Measurements from ENCODE around the gene ZSCAN31. TPM values are rescaled to one million over a fixed set of nuclear protein-coding genes. Genes with fewer than 3 reads are reported as not detected.

The ZSCAN31 gene
- total and polyA plus RNA-seq, 9 of the 15 experiments (the other 6 are each of a cell fraction or from before 2014, with no cell fraction given) = 3.9 to 12.1 (median 7.0) TPM

DNA sequence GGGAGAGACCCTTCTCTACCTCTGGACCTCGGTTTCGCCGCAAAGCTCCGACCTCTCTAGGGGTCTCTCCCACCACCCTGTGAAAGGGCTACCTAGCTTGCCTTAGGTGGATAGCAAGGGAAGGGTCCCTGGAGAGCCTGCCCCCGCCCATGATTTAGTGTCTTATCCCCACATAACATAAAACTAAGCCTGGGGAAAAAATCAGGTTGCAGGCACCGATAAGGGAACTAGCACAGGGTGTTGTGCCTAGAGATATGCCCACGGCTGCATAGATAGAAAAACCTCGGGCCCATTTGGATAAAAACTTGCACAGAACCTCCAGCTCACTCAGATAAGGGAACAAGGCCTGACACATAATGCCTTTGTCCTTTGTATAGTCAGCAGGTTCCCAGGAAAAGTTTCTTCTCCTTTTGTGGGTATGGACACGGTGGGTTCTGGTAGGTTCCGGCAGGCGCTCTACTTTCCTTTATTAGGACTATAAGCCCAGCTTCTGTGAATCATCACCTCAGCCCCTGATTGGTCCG is 846 bp downstream of the ZSCAN31 start (continued):
- TF ChIP-seq ZKSCAN8 (CRISPR knock-in tag; IDR thresholded peaks at IDR 0.05) = peak; percentile 94
- no peak for TF ChIP-seq KAT2B (IDR thresholded peaks at IDR 0.05; ENCODE audit: low read depth, low read length)
- peak in 1 of 2 experiments; percentile 71; a peak in 3 of 4 replicates for TF ChIP-seq MAZ (CRISPR knock-in tag; conservative IDR thresholded peaks at IDR 0.05 in 1 of 2, IDR thresholded peaks at IDR 0.05 in 1 of 2)
- TF ChIP-seq, protein P1, sequence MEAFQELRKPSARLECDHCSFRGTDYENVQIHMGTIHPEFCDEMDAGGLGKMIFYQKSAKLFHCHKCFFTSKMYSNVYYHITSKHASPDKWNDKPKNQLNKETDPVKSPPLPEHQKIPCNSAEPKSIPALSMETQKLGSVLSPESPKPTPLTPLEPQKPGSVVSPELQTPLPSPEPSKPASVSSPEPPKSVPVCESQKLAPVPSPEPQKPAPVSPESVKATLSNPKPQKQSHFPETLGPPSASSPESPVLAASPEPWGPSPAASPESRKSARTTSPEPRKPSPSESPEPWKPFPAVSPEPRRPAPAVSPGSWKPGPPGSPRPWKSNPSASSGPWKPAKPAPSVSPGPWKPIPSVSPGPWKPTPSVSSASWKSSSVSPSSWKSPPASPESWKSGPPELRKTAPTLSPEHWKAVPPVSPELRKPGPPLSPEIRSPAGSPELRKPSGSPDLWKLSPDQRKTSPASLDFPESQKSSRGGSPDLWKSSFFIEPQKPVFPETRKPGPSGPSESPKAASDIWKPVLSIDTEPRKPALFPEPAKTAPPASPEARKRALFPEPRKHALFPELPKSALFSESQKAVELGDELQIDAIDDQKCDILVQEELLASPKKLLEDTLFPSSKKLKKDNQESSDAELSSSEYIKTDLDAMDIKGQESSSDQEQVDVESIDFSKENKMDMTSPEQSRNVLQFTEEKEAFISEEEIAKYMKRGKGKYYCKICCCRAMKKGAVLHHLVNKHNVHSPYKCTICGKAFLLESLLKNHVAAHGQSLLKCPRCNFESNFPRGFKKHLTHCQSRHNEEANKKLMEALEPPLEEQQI (IDR thresholded peaks at IDR 0.05) = peak; percentile 94
- TF ChIP-seq, protein P2, sequence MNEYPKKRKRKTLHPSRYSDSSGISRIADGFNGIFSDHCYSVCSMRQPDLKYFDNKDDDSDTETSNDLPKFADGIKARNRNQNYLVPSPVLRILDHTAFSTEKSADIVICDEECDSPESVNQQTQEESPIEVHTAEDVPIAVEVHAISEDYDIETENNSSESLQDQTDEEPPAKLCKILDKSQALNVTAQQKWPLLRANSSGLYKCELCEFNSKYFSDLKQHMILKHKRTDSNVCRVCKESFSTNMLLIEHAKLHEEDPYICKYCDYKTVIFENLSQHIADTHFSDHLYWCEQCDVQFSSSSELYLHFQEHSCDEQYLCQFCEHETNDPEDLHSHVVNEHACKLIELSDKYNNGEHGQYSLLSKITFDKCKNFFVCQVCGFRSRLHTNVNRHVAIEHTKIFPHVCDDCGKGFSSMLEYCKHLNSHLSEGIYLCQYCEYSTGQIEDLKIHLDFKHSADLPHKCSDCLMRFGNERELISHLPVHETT (CRISPR knock-in tag; conservative IDR thresholded peaks at IDR 0.05 in 1 of 2, IDR thresholded peaks at IDR 0.05 in 1 of 2) = peak in 1 of 2 experiments; percentile 94; a peak in 2 of 4 replicates
- no peak for TF ChIP-seq HNRNPLL (IDR thresholded peaks at IDR 0.05; ENCODE audit: low read depth, low read length, poor library complexity, severe bottlenecking)
- TF ChIP-seq, protein P3, sequence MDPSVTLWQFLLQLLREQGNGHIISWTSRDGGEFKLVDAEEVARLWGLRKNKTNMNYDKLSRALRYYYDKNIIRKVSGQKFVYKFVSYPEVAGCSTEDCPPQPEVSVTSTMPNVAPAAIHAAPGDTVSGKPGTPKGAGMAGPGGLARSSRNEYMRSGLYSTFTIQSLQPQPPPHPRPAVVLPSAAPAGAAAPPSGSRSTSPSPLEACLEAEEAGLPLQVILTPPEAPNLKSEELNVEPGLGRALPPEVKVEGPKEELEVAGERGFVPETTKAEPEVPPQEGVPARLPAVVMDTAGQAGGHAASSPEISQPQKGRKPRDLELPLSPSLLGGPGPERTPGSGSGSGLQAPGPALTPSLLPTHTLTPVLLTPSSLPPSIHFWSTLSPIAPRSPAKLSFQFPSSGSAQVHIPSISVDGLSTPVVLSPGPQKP (CRISPR knock-in tag; IDR thresholded peaks at IDR 0.05) = no peak
- TF ChIP-seq, protein P4, sequence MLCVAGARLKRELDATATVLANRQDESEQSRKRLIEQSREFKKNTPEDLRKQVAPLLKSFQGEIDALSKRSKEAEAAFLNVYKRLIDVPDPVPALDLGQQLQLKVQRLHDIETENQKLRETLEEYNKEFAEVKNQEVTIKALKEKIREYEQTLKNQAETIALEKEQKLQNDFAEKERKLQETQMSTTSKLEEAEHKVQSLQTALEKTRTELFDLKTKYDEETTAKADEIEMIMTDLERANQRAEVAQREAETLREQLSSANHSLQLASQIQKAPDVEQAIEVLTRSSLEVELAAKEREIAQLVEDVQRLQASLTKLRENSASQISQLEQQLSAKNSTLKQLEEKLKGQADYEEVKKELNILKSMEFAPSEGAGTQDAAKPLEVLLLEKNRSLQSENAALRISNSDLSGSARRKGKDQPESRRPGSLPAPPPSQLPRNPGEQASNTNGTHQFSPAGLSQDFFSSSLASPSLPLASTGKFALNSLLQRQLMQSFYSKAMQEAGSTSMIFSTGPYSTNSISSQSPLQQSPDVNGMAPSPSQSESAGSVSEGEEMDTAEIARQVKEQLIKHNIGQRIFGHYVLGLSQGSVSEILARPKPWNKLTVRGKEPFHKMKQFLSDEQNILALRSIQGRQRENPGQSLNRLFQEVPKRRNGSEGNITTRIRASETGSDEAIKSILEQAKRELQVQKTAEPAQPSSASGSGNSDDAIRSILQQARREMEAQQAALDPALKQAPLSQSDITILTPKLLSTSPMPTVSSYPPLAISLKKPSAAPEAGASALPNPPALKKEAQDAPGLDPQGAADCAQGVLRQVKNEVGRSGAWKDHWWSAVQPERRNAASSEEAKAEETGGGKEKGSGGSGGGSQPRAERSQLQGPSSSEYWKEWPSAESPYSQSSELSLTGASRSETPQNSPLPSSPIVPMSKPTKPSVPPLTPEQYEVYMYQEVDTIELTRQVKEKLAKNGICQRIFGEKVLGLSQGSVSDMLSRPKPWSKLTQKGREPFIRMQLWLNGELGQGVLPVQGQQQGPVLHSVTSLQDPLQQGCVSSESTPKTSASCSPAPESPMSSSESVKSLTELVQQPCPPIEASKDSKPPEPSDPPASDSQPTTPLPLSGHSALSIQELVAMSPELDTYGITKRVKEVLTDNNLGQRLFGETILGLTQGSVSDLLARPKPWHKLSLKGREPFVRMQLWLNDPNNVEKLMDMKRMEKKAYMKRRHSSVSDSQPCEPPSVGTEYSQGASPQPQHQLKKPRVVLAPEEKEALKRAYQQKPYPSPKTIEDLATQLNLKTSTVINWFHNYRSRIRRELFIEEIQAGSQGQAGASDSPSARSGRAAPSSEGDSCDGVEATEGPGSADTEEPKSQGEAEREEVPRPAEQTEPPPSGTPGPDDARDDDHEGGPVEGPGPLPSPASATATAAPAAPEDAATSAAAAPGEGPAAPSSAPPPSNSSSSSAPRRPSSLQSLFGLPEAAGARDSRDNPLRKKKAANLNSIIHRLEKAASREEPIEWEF (CRISPR knock-in tag; IDR thresholded peaks at IDR 0.05) = peak; percentile 90
- TF ChIP-seq DACH1 (IDR thresholded peaks at IDR 0.05; ENCODE audit: partially characterized antibody) = peak; percentile 58
- TF ChIP-seq, protein P5, sequence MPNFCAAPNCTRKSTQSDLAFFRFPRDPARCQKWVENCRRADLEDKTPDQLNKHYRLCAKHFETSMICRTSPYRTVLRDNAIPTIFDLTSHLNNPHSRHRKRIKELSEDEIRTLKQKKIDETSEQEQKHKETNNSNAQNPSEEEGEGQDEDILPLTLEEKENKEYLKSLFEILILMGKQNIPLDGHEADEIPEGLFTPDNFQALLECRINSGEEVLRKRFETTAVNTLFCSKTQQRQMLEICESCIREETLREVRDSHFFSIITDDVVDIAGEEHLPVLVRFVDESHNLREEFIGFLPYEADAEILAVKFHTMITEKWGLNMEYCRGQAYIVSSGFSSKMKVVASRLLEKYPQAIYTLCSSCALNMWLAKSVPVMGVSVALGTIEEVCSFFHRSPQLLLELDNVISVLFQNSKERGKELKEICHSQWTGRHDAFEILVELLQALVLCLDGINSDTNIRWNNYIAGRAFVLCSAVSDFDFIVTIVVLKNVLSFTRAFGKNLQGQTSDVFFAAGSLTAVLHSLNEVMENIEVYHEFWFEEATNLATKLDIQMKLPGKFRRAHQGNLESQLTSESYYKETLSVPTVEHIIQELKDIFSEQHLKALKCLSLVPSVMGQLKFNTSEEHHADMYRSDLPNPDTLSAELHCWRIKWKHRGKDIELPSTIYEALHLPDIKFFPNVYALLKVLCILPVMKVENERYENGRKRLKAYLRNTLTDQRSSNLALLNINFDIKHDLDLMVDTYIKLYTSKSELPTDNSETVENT (CRISPR knock-in tag; IDR thresholded peaks at IDR 0.05) = no peak
- TF ChIP-seq U2AF1 (optimal IDR thresholded peaks at IDR 0.05; ENCODE audit: low read depth, low read length) = no peak
- peak; percentile 57 for TF ChIP-seq BCOR (IDR thresholded peaks at IDR 0.05)
- TF ChIP-seq ZNF197 (CRISPR knock-in tag; IDR thresholded peaks at IDR 0.05; ENCODE audit: low read depth) = peak; percentile 89
- TF ChIP-seq SMARCA4 (IDR thresholded peaks at IDR 0.05) = peak; percentile 96

Data from K562 (cell line).